Lung (tissue), 12 donors: Measurements from ENCODE around the gene OR51G1. TPM values are rescaled to one million over a fixed set of nuclear protein-coding genes. Genes with fewer than 3 reads are reported as not detected.

Source experiments
- ATAC-seq: fragments of 200-7000 bp; cut with Tn5 transposase; one replicate; pipeline ENCODE4 v1.9.1; 2020; ENCODE audit warnings: moderate number of reproducible peaks; ENCODE audit not compliant: insufficient read depth, low FRiP score
- DNase-seq, 3 donors: peaks; one replicate each; pipeline ENCODE4 v3.0.0-alpha.2; 2013 to 2017
- H3K27ac ChIP-seq, 2 donors: one replicate each; pipeline ENCODE4 v1.5.1; 2013; ENCODE audit warnings: mild to moderate bottlenecking in 2 of 2, moderate library complexity in 2 of 2, control low read depth in 1 of 2, inconsistent platforms in 1 of 2, low read depth in 1 of 2, low read length in 1 of 2
- H3K27me3 ChIP-seq, 3 donors: one replicate each; pipeline ENCODE4 v1.5.1; 2013; ENCODE audit warnings: low read length in 2 of 3; ENCODE audit not compliant: control insufficient read depth in 3 of 3, insufficient read depth in 3 of 3
- H3K36me3 ChIP-seq, 4 donors: one replicate each; pipeline ENCODE4 v1.5.1; 2013; ENCODE audit warnings: low read length in 4 of 4, mild to moderate bottlenecking in 1 of 4, moderate library complexity in 1 of 4; ENCODE audit not compliant: control insufficient read depth in 4 of 4, insufficient read depth in 4 of 4
- H3K4me1 ChIP-seq, 5 donors: one replicate each; pipeline ENCODE4 v1.5.1; 2013; ENCODE audit warnings: low read length in 5 of 5, mild to moderate bottlenecking in 2 of 5, moderate library complexity in 1 of 5; ENCODE audit not compliant: control insufficient read depth in 5 of 5, insufficient read depth in 5 of 5
- H3K4me3 ChIP-seq: one replicate; pipeline ENCODE4 v1.5.1; 2013; ENCODE audit warnings: mild to moderate bottlenecking, control low read depth, moderate library complexity
- H3K9ac ChIP-seq, 2 donors: one replicate each; pipeline ENCODE4 v1.5.1; 2013; ENCODE audit warnings: low read length in 2 of 2, control low read depth in 1 of 2; ENCODE audit not compliant: insufficient read depth in 1 of 2
- H3K9me3 ChIP-seq, 4 donors: one replicate each; pipeline ENCODE4 v1.5.1; 2013; ENCODE audit warnings: low read length in 3 of 4, mild to moderate bottlenecking in 1 of 4, moderate library complexity in 1 of 4; ENCODE audit not compliant: control insufficient read depth in 4 of 4, insufficient read depth in 3 of 4
- CTCF ChIP-seq: IDR thresholded peaks from 2 replicates; pipeline ENCODE4 v1.5.1; 2012; ENCODE audit warnings: mild to moderate bottlenecking; ENCODE audit errors: control extremely low read depth, extremely low read depth
- WGBS, 2 donors: extraction: QIAGEN DNeasy Blood & Tissue Kit; methylation state at CpG; one replicate each; pipeline ENCODE4 v1.1.7; 2013; 5-methylcytosine and 5-hydroxymethylcytosine counted together
- polyA plus RNA-seq, 2 donors: library from polyadenylated mRNA; stranded (reverse); fragments of 200-250 nt; gene quantifications; one replicate each; pipeline ENCODE4 v1.2.1, GENCODE V29; 2013
- total RNA-seq, 2 donors: library from RNA; depleted of rRNA in 1 of 2; stranded (reverse); fragments of >200 nt in 1 of 2; gene quantifications; one replicate each; pipeline ENCODE4 v1.2.1, GENCODE V29; 2014 to 2021
- donor health status: control.
- donor health status: control.
- donor health status: Bipolar disorder and iron deficiency.
- donor health status: healthy.
- donor health status: DM: yes; HTN: yes; CAD: no.

The OR51G1 gene
- total and polyA plus RNA-seq, 4 donors, result not detected

- no peaks in the 10 kb centered on the region for H3K4me1 ChIP-seq
- no peak within 1 kb of the TSS for H3K4me3 ChIP-seq
- DNase-seq (no peak), ATAC-seq (no peak)
- TF ChIP-seq CTCF, result no peak
- no peaks in the 10 kb centered on the region for H3K9me3 ChIP-seq
- no peaks in the 10 kb centered on the region for H3K27me3 ChIP-seq
- H3K27ac ChIP-seq, result no peak within 1 kb of the TSS
- H3K9ac ChIP-seq, result no peak within 1 kb of the TSS
- H3K36me3 ChIP-seq, result no peaks in the 10 kb centered on the region
These were observed 23.4 kb upstream of the OR51G1 start, which contains the start of gene OR51A4 for GRCh38 chr11:4947505-4947904. OR51A4 (minus strand) TSS chr11:4947605; CDS start chr11:4947100, 505 bp downstream.

GRCh38 chr11:4936745-4937144 is 12.6 kb upstream of the OR51G1 start:
- Histone ChIP-seq H3K4me3 (no peak overlapping the region), H3K4me1 (no peaks in the 10 kb centered on the region), H3K9ac (no peak overlapping the region), H3K27ac (no peak overlapping the region), H3K9me3 (no peaks in the 10 kb centered on the region), H3K27me3 (no peaks in the 10 kb centered on the region), H3K36me3 (no peaks in the 10 kb centered on the region)
- no peak for ATAC-seq
- no peak for DNase-seq
- 71 to 83% methylated on average over 3 of the region's 3 CpGs for WGBS, 2 donors
- no peak for TF ChIP-seq CTCF

GRCh38 chr11:4932751-4933150 is 8.6 kb upstream of the OR51G1 start:
- 73 to 75% methylated on average over 4 of the region's 4 CpGs for WGBS, 2 donors
- Histone ChIP-seq H3K27me3 (no peaks in the 10 kb centered on the region), H3K4me1 (no peaks in the 10 kb centered on the region), H3K4me3 (no peak overlapping the region), H3K36me3 (no peaks in the 10 kb centered on the region), H3K27ac (no peak overlapping the region), H3K9ac (no peak overlapping the region), H3K9me3 (no peaks in the 10 kb centered on the region)
- no peak for ATAC-seq
- no peak for TF ChIP-seq CTCF
- no peak for DNase-seq

- Histone ChIP-seq H3K4me3 (no peak overlapping the region), H3K36me3 (no peaks in the 10 kb centered on the region), H3K4me1 (no peaks in the 10 kb centered on the region), H3K9ac (no peak overlapping the region), H3K27ac (no peak overlapping the region), H3K27me3 (no peaks in the 10 kb centered on the region), H3K9me3 (no peaks in the 10 kb centered on the region)
- TF ChIP-seq CTCF, result no peak
- no peak for ATAC-seq
- no peak for DNase-seq
These were observed 2.5 kb upstream of the OR51G1 start for GRCh38 chr11:4926608-4927007.
